ENCODE measurements around the gene PSMD12.

- TF ChIP-seq ZNF184 (CRISPR knock-in tag; IDR thresholded peaks at IDR 0.05) = no peak
- no peak for TF ChIP-seq NUFIP1 (IDR thresholded peaks at IDR 0.05; ENCODE audit: partially characterized antibody)
- TF ChIP-seq ZNF174 (CRISPR knock-in tag; IDR thresholded peaks at IDR 0.05) = no peak
Measured at GRCh38 chr17:67293251-67294203, 72.8 kb downstream of the PSMD12 start.

Measured in K562 (cell line).